GM18951 (cell line): Measurements from ENCODE around the gene CCT3.
"Not testable (repeated sequence)": the region's sequence is repeated elsewhere in the genome, so short reads cannot be mapped to it uniquely, and the experiment has no call there.

Experiments used
- POLR2A ChIP-seq: IDR thresholded peaks from 4 replicates; pipeline ENCODE4 v1.6.1; 2011; ENCODE audit warnings: mild to moderate bottlenecking; ENCODE audit not compliant: insufficient read length, insufficient read depth; ENCODE audit errors: extremely low read depth
- in situ Hi-C: fragments of 300-500 bp; cut with MboI; formaldehyde crosslinking; loops from one replicate; pipeline ENCODE4 v1.12.0; 2022; ENCODE audit warnings: low sequenced_read_pairs, mixed read lengths, inconsistent platforms; ENCODE audit not compliant: unreplicated experiment

The CCT3 gene

GRCh38 chr1:156359973-156360372 lies 21.9 kb upstream of the CCT3 start:
- in situ Hi-C loops = no loop called here
- no peak for TF ChIP-seq POLR2A

- in situ Hi-C loops = no loop called here
- TF ChIP-seq POLR2A = no peak
Measured at GRCh38 chr1:156359249-156359648, 21.2 kb upstream of the CCT3 start.

GRCh38 chr1:156358641-156359040 lies 20.5 kb upstream of the CCT3 start:
- no peak for TF ChIP-seq POLR2A
- in situ Hi-C loops = no loop called here

- in situ Hi-C loops = no loop called here
Measured at GRCh38 chr1:156357977-156358376, 19.9 kb upstream of the CCT3 start.

GRCh38 chr1:156356875-156357534 lies 18.9 kb upstream of the CCT3 start:
- in situ Hi-C loops = no loop called here
- no peak for TF ChIP-seq POLR2A

More at GRCh38 chr1:156357977-156358376, 19.9 kb upstream of the CCT3 start:
- no peak for TF ChIP-seq POLR2A

- no peak for TF ChIP-seq POLR2A
- in situ Hi-C loops = no loop called here
Measured at GRCh38 chr1:156356262-156356874, 18.3 kb upstream of the CCT3 start.

GRCh38 chr1:156352481-156352880 lies 14.4 kb upstream of the CCT3 start:
- in situ Hi-C loops = not testable (repeated sequence)

- in situ Hi-C loops = no loop called here
- no peak for TF ChIP-seq POLR2A
Measured at GRCh38 chr1:156347331-156347730, 9.2 kb upstream of the CCT3 start.

GRCh38 chr1:156346636-156347035 lies 8.5 kb upstream of the CCT3 start:
- in situ Hi-C loops = no loop called here
- no peak for TF ChIP-seq POLR2A

- in situ Hi-C loops = not testable (repeated sequence)
Measured at GRCh38 chr1:156346035-156346434, 7.9 kb upstream of the CCT3 start.

GRCh38 chr1:156344409-156344808 lies 6.3 kb upstream of the CCT3 start:
- TF ChIP-seq POLR2A = no peak
- in situ Hi-C loops = no loop called here

GRCh38 chr1:156342166-156342955 lies 4.3 kb upstream of the CCT3 start:
- no peak for TF ChIP-seq POLR2A
- in situ Hi-C loops = no loop called here

- no peak for TF ChIP-seq POLR2A
- in situ Hi-C loops = loop anchor here (10.0 kb wide), 1 partner anchor 203 kb away; no protein-coding TSS in a partner anchor
Measured at GRCh38 chr1:156337888-156338179, 258 bp downstream of the CCT3 start.

GRCh38 chr1:156337052-156337887 lies 822 bp downstream of the CCT3 start:
- in situ Hi-C loops = loop anchor here (10.0 kb wide), 1 partner anchor 202 kb away; no protein-coding TSS in a partner anchor
- no peak for TF ChIP-seq POLR2A
